Thoracic aorta (tissue), 2 donors: ENCODE measurements around the gene B4GALNT4. TPM values are rescaled to one million over a fixed set of nuclear protein-coding genes. Genes with fewer than 3 reads are reported as not detected.
A peak's percentile ranks its signal among the peaks of the same experiment; 100 is the strongest.

Experiments
- ATAC-seq: fragments of 150-250 bp; one replicate; pipeline ENCODE4 v1.8.0; 2017; ENCODE audit warnings: low read depth; ENCODE audit not compliant: insufficient number of reproducible peaks, low FRiP score
- DNase-seq: peaks from one replicate; pipeline ENCODE4 v3.0.0-alpha.2; 2020; ENCODE audit warnings: low spot score
- H3K27ac ChIP-seq, 2 donors: fragments of 200-600 bp; sonication (generic); 1 replicate in 1 of 2; 2 replicates in 1 of 2; pipeline ENCODE4 v1.5.1; 2016; ENCODE audit warnings: mild to moderate bottlenecking in 2 of 2, moderate library complexity in 2 of 2
- H3K27me3 ChIP-seq: fragments of 200-600 bp; sonication (generic); replicated peaks from 2 replicates; pipeline ENCODE4 v1.6.0; 2016; ENCODE audit warnings: mild to moderate bottlenecking; ENCODE audit not compliant: insufficient read depth
- H3K36me3 ChIP-seq: fragments of 200-600 bp; sonication (generic); one replicate; pipeline ENCODE4 v1.5.1; 2016
- H3K4me1 ChIP-seq, 2 donors: fragments of 200-600 bp; sonication (generic); 1 replicate in 1 of 2; 2 replicates in 1 of 2; pipeline versions ENCODE4 v1.5.1 to v1.6.0; 2016; ENCODE audit warnings: low read depth in 2 of 2, mild to moderate bottlenecking in 1 of 2; ENCODE audit not compliant: control insufficient read depth in 1 of 2
- H3K4me3 ChIP-seq: fragments of 200-600 bp; sonication (generic); 2 replicates; pipeline ENCODE4 v1.5.1; 2016; ENCODE audit warnings: mild to moderate bottlenecking
- H3K9me3 ChIP-seq: fragments of 200-600 bp; sonication (generic); 2 replicates; pipeline ENCODE4 v1.5.1; 2016
- CTCF ChIP-seq: fragments of 200-600 bp; sonication (generic); IDR thresholded peaks from one replicate; pipeline ENCODE4 v1.5.1; 2019; ENCODE audit warnings: antibody characterized with exemption
- total RNA-seq, 2 donors: library from RNA; depleted of rRNA; stranded (reverse); fragments of >200 nt; gene quantifications; one replicate each; pipeline versions ENCODE4 v1.1.0 to v1.2.3, GENCODE V29; 2016

Gene B4GALNT4
- total RNA-seq, 2 donors from 2014 or later = 0.78 to 3.7 TPM

- Histone ChIP-seq H3K36me3 (no peaks in the 10 kb centered on the region), H3K9me3 (no peaks in the 10 kb centered on the region), H3K4me1 (peaks cover 18 to 48% of the 10 kb centered on the region in 2 donors), H3K27ac (no peak overlapping the region), H3K4me3 (no peak overlapping the region), H3K27me3 (no peaks in the 10 kb centered on the region)
- ATAC-seq (no peak), DNase-seq (no peak)
- no peak for TF ChIP-seq CTCF
Measured at GRCh38 chr11:350723-351255, 18.5 kb upstream of the B4GALNT4 start.

- Histone ChIP-seq H3K36me3 (no peaks in the 10 kb centered on the region), H3K27ac (no peak overlapping the region), H3K27me3 (no peaks in the 10 kb centered on the region), H3K4me3 (no peak overlapping the region), H3K4me1 (peaks cover 18 to 48% of the 10 kb centered on the region in 2 donors), H3K9me3 (no peaks in the 10 kb centered on the region)
- DNase-seq = no peak
- ATAC-seq = no peak
- TF ChIP-seq CTCF = no peak
Measured at GRCh38 chr11:351411-351810, 17.9 kb upstream of the B4GALNT4 start.

GRCh38 chr11:352456-353031 lies 16.8 kb upstream of the B4GALNT4 start:
- ATAC-seq = no peak
- no peaks in the 10 kb centered on the region for H3K9me3 ChIP-seq

GRCh38 chr11:353179-353873 lies 16.0 kb upstream of the B4GALNT4 start:
- Histone ChIP-seq H3K4me3 (peak overlapping the region; percentile 21), H3K27ac (peak overlapping the region; percentile 99), H3K4me1 (peaks cover 18 to 44% of the 10 kb centered on the region in 2 donors), H3K27me3 (no peaks in the 10 kb centered on the region), H3K36me3 (no peaks in the 10 kb centered on the region), H3K9me3 (no peaks in the 10 kb centered on the region)
- ATAC-seq = peak; percentile 54
- DNase-seq = peak; percentile 67
- no peak for TF ChIP-seq CTCF

More at GRCh38 chr11:352456-353031, 16.8 kb upstream of the B4GALNT4 start:
- H3K4me3 ChIP-seq = no peak overlapping the region
- DNase-seq = no peak
- no peaks in the 10 kb centered on the region for H3K27me3 ChIP-seq
- H3K27ac ChIP-seq = peak overlapping the region; percentile 99
- TF ChIP-seq CTCF = no peak
- peaks cover 18 to 48% of the 10 kb centered on the region in 2 donors for H3K4me1 ChIP-seq
- no peaks in the 10 kb centered on the region for H3K36me3 ChIP-seq
